ENCODE results near the gene C10orf71.

DNA sequence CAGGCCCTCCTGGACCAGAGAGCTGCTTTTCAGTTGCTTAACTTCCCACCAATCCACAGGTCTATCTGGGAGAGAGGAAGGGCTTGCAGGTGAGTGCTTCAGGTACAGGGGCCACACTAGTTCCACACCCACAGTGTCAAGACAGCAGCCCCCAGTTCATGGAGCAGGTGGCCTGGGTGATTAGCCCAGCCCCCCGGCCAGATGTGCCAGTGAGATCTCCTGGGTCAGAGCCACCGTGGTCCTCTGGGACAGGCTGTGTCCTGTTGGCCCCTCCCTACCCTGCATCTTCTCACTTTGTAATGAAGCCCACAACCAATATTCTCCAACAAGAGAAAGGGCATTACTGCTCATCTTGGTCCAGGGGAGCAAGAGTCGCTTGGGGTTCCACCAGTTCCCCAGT lies 66.3 kb downstream of the C10orf71 start:
- TF ChIP-seq POLR2A (IDR thresholded peaks at IDR 0.05; ENCODE audit: borderline replicate concordance, extremely low read depth, insufficient read depth, insufficient read length) = no peak
- TF ChIP-seq EZH2 (IDR thresholded peaks at IDR 0.05) = no peak
- no peak for TF ChIP-seq REST (IDR thresholded peaks at IDR 0.05; ENCODE audit: low read depth)
- TF ChIP-seq CBX3 (IDR thresholded peaks at IDR 0.05; ENCODE audit: low read depth) = no peak
- no peak for TF ChIP-seq EZH2phosphoT487 (IDR thresholded peaks at IDR 0.05; ENCODE audit: borderline replicate concordance)
- no peak for TF ChIP-seq JUND (IDR thresholded peaks at IDR 0.05)
- TF ChIP-seq, protein P1, sequence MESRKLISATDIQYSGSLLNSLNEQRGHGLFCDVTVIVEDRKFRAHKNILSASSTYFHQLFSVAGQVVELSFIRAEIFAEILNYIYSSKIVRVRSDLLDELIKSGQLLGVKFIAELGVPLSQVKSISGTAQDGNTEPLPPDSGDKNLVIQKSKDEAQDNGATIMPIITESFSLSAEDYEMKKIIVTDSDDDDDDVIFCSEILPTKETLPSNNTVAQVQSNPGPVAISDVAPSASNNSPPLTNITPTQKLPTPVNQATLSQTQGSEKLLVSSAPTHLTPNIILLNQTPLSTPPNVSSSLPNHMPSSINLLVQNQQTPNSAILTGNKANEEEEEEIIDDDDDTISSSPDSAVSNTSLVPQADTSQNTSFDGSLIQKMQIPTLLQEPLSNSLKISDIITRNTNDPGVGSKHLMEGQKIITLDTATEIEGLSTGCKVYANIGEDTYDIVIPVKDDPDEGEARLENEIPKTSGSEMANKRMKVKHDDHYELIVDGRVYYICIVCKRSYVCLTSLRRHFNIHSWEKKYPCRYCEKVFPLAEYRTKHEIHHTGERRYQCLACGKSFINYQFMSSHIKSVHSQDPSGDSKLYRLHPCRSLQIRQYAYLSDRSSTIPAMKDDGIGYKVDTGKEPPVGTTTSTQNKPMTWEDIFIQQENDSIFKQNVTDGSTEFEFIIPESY (IDR thresholded peaks at IDR 0.05; ENCODE audit: extremely low read depth, insufficient replicate concordance, low read length) = no peak
- TF ChIP-seq CTCF (IDR thresholded peaks at IDR 0.05 in 2 of 3, conservative IDR thresholded peaks at IDR 0.05 in 1 of 3; ENCODE audit: borderline replicate concordance in 1 of 3, insufficient read depth in 1 of 3, low read depth in 2 of 3, low read length in 2 of 3) = no peak
- no peak for TF ChIP-seq ZFX (IDR thresholded peaks at IDR 0.05)
- TF ChIP-seq SP1 (IDR thresholded peaks at IDR 0.05; ENCODE audit: low read depth) = no peak

Measured in HCT116 (cell line).